Large intestine (tissue), 3 donors: ENCODE results near the gene RNASE4. TPM values are rescaled to one million over a fixed set of nuclear protein-coding genes. Genes with fewer than 3 reads are reported as not detected.
"Not testable (repeated sequence)": the region's sequence is repeated elsewhere in the genome, so short reads cannot be mapped to it uniquely, and the experiment has no call there.

Experiments used
- DNase-seq, 2 donors: peaks; one replicate each; pipeline versions ENCODE4 v3.0.0 to v3.0.0-alpha.2; 2013
- H3K27ac ChIP-seq: one replicate; pipeline ENCODE4 v1.5.1; 2013; ENCODE audit warnings: low read length
- H3K27me3 ChIP-seq: 2 replicates; pipeline ENCODE4 v1.6.1; 2013; ENCODE audit warnings: low read length; ENCODE audit not compliant: control insufficient read depth, insufficient read depth
- H3K36me3 ChIP-seq: 2 replicates; pipeline ENCODE4 v1.6.1; 2013; ENCODE audit warnings: low read length; ENCODE audit not compliant: control insufficient read depth, insufficient read depth
- H3K4me1 ChIP-seq: one replicate; pipeline ENCODE4 v1.6.1; 2013; ENCODE audit warnings: low read length; ENCODE audit not compliant: control insufficient read depth, insufficient read depth
- H3K4me3 ChIP-seq: one replicate; pipeline ENCODE4 v1.5.1; 2013; ENCODE audit warnings: low read length
- H3K9me3 ChIP-seq: one replicate; pipeline ENCODE4 v1.6.1; 2013; ENCODE audit warnings: mild to moderate bottlenecking, low read depth, low read length, moderate library complexity; ENCODE audit not compliant: control insufficient read depth
- WGBS: methylation state at CpG from one replicate; pipeline ENCODE4 v1.1.5; 2013; ENCODE audit warnings: low lambda C conversion rate; ENCODE audit not compliant: insufficient coverage; 5-methylcytosine and 5-hydroxymethylcytosine counted together
- polyA plus RNA-seq: library from polyadenylated mRNA; unstranded; fragments of 120-200 nt; gene quantifications from one replicate; pipeline ENCODE4 v1.2.1, GENCODE V29; 2013

Gene RNASE4
- polyA plus RNA-seq, 1 donor, result 37.1 TPM

DNA sequence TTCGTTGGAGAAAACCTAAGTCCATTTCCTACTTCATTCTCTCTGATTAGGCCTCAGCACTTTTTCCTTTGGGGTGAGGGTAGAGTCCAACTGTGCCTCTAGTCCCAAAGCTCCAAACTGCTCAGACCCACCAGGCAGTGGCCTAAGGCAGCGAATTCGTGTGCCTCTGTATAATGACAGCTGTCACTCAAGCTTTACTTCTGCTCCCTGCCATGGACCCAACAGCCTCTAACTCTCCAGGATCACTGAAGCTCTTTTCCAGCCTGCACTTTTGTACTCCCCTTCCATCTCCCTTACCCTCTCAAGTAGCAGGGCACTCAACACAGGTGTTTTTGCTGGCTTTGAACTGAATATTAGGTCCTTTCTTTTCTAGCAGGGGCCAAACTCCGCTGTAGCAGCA is 28.1 kb upstream of the RNASE4 start:
- no peaks in the 10 kb centered on the region for H3K9me3 ChIP-seq
- no CpG with 5 or more reads among the region's 4 CpGs for WGBS
- peaks cover 22% of the 10 kb centered on the region for H3K27me3 ChIP-seq
- no peaks in the 10 kb centered on the region for H3K36me3 ChIP-seq
- no peak overlapping the region for H3K4me3 ChIP-seq
- H3K4me1 ChIP-seq, result peaks cover 30% of the 10 kb centered on the region
- no peak for DNase-seq
- no peak overlapping the region for H3K27ac ChIP-seq

GRCh38 chr14:20657216-20658211 is 26.8 kb upstream of the RNASE4 start:
- Histone ChIP-seq H3K27me3 (peaks cover 22% of the 10 kb centered on the region), H3K36me3 (no peaks in the 10 kb centered on the region), H3K4me3 (no peak overlapping the region), H3K27ac (peak overlapping the region; percentile 37), H3K4me1 (peaks cover 35% of the 10 kb centered on the region), H3K9me3 (no peaks in the 10 kb centered on the region)
- peak; percentile 54 to 75 for DNase-seq
- no CpG with 5 or more reads among the region's 28 CpGs for WGBS

DNA sequence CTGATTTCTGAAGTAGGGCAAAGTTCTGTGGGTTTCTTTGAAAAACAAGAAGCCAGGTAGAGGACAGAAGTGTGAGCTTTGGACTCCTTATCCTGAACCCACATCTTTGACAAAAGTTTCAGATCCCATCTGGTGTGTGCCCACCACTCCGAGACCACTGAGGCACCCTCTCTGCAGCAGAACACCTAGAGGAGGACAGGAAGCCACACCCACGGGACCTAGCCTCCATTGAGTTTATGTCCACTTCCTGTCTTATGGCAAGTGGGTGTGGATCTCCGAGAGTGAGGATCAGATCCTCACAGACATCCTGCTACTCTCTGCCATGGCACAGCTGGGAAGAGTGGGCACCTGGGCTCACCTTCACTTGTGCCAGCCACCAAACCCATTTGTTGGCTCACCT is 26.1 kb upstream of the RNASE4 start:
- WGBS, result no CpG with 5 or more reads among the region's 3 CpGs
- no peak overlapping the region for H3K4me3 ChIP-seq
- H3K27ac ChIP-seq, result peak overlapping the region; percentile 37
- peaks cover 17% of the 10 kb centered on the region for H3K27me3 ChIP-seq
- DNase-seq, result no peak
- H3K9me3 ChIP-seq, result no peaks in the 10 kb centered on the region
- peaks cover 32% of the 10 kb centered on the region for H3K4me1 ChIP-seq
- no peaks in the 10 kb centered on the region for H3K36me3 ChIP-seq

DNA sequence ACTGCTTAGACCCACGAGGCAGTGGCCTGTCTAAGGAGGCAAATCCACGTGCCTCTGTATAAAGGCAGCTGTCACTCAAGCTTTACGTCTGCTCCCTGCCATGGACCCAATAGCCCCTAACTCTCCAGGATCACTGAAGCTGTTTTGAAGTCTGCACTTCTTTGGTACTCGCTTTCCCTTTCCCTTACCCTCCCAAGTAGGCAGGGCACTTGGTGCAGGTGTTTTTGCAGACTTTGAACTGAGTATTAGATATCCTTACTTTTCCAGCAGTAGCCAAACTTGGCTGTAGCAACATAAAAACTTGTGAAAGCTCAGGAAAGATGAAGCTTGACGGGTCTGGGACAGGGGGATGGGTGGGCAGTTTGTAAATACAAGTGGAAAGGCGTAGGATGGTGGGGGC is 25.0 kb upstream of the RNASE4 start:
- Histone ChIP-seq H3K27ac (peak overlapping the region; percentile 14), H3K27me3 (peaks cover 11% of the 10 kb centered on the region), H3K4me1 (peaks cover 31% of the 10 kb centered on the region), H3K9me3 (no peaks in the 10 kb centered on the region), H3K36me3 (no peaks in the 10 kb centered on the region), H3K4me3 (no peak overlapping the region)
- WGBS, result 10% methylated on average over 2 of the region's 6 CpGs
- peak; percentile 47 to 71 for DNase-seq

GRCh38 chr14:20659813-20660395 is 24.5 kb upstream of the RNASE4 start:
- no peak for DNase-seq
- Histone ChIP-seq H3K27ac (no peak overlapping the region), H3K9me3 (no peaks in the 10 kb centered on the region), H3K4me1 (peaks cover 31% of the 10 kb centered on the region), H3K27me3 (peaks cover 11% of the 10 kb centered on the region), H3K36me3 (no peaks in the 10 kb centered on the region), H3K4me3 (no peak overlapping the region)
- WGBS, result no CpG with 5 or more reads among the region's 26 CpGs

GRCh38 chr14:20661197-20661596 is 23.2 kb upstream of the RNASE4 start:
- no peaks in the 10 kb centered on the region for H3K9me3 ChIP-seq
- no peaks in the 10 kb centered on the region for H3K36me3 ChIP-seq
- WGBS, result 17% methylated on average over 1 of the region's 2 CpGs
- no peak overlapping the region for H3K4me3 ChIP-seq
- DNase-seq, result peak in 1 of 2 donors; percentile 25
- no peak overlapping the region for H3K27ac ChIP-seq
- peaks cover 5% of the 10 kb centered on the region for H3K27me3 ChIP-seq
- peaks cover 31% of the 10 kb centered on the region for H3K4me1 ChIP-seq

DNA sequence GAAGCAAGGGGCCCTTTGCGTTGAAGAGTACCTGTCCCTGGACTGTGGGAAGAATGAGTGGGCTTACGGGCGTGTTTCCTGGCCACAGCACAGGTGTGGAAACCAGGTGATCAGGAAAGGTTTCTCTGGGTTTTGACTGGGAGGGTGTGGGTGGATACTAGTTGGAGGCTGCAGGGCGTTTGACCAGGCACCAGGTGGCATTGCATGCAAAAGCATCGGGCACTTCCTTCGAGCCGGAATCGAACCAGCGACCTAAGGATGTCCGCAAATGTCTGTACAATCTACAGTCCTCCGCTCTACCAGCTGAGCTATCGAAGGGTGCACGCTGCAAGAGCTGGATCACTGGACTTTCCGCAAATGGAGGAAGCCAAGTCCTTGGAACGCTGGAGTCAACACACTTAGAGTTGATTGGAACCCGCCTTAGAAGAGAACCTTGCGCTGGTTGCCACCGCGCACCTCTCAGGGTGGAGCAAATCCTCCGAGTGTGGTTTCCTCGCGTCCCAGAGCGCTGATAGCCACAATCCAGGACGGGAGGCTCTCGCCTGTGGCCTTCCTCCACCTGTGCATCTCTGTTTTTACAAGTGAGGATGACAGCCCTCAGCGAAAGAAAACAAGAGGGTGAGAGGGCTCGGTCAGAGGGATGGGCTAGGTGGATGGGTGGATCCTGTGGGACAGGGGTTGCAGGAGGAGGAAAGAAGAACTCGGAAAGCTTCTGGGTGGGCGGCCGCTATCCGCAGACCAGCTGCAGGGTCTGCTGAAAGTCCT is 21.2 kb upstream of the RNASE4 start:
- no peak overlapping the region for H3K27ac ChIP-seq
- H3K9me3 ChIP-seq, result no peaks in the 10 kb centered on the region
- H3K27me3 ChIP-seq, result peaks cover 5% of the 10 kb centered on the region
- peak overlapping the region; percentile 16 for H3K4me3 ChIP-seq
- H3K4me1 ChIP-seq, result peaks cover 26% of the 10 kb centered on the region
- peak; percentile 61 to 67 for DNase-seq
- 0% methylated on average over 2 of the region's 31 CpGs for WGBS
- no peaks in the 10 kb centered on the region for H3K36me3 ChIP-seq

- not testable (repeated sequence) for DNase-seq, H3K27ac ChIP-seq, H3K36me3 ChIP-seq, H3K27me3 ChIP-seq, H3K9me3 ChIP-seq, H3K4me1 ChIP-seq, H3K4me3 ChIP-seq
- WGBS, result 86% methylated on average over 1 of the region's 7 CpGs
Observed at GRCh38 chr14:20666400-20666961, 17.9 kb upstream of the RNASE4 start.

GRCh38 chr14:20667957-20668356 is 16.4 kb upstream of the RNASE4 start:
- Histone ChIP-seq H3K9me3 (no peaks in the 10 kb centered on the region), H3K36me3 (no peaks in the 10 kb centered on the region), H3K27me3 (peaks cover 5% of the 10 kb centered on the region), H3K4me1 (no peaks in the 10 kb centered on the region), H3K4me3 (no peak overlapping the region), H3K27ac (no peak overlapping the region)
- no peak for DNase-seq
- 100% methylated on average over 1 of the region's 2 CpGs for WGBS

GRCh38 chr14:20668969-20669368 is 15.4 kb upstream of the RNASE4 start:
- whole genome bisulfite sequencing, result no CpG with 5 or more reads among the region's 2 CpGs
- H3K4me3 ChIP-seq, result no peak overlapping the region
- H3K27me3 ChIP-seq, result no peaks in the 10 kb centered on the region
- no peak for DNase-seq
- H3K36me3 ChIP-seq, result no peaks in the 10 kb centered on the region
- H3K9me3 ChIP-seq, result no peaks in the 10 kb centered on the region
- no peaks in the 10 kb centered on the region for H3K4me1 ChIP-seq
- H3K27ac ChIP-seq, result no peak overlapping the region
